Body of pancreas (tissue), 4 donors: ENCODE measurements around the gene MTR.

Source experiments
- POLR2A ChIP-seq, 3 donors: fragments of 450-650 bp; IDR thresholded peaks; one replicate each; pipeline ENCODE4 v1.6.1; 2016; ENCODE audit warnings: antibody characterized with exemption in 3 of 3, mild to moderate bottlenecking in 2 of 3
- TF ChIP-seq, protein P1 (sequence below), 7 experiments: fragments of 450-650 bp in 4 of 7; fragments of 200-600 bp in 3 of 7; sonication (generic) in 3 of 7; IDR thresholded peaks; one replicate each; pipeline ENCODE4 v1.5.1; 2016 to 2019; ENCODE audit warnings: antibody characterized with exemption in 7 of 7

DNA sequence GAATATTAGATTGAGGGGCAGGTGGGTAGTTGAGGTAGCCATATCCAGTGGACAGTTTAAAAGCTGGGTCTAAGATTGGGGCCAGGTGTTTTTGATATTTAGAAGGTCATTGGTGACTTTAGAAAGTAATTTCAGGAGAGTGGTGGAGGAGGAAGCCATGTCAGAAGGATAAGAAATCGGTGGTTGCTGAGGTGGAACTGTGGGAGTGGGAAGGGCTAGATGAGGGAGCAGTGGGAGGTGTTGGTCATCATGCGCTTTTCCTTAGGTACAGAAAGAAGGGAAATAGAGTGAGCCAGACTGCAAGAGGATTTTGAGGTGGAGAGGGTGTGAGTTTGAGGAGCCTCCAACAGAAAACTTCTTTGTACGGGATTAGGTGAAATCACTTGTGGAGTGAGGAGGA is 7.2 kb downstream of the MTR start:
- TF ChIP-seq, protein P1, sequence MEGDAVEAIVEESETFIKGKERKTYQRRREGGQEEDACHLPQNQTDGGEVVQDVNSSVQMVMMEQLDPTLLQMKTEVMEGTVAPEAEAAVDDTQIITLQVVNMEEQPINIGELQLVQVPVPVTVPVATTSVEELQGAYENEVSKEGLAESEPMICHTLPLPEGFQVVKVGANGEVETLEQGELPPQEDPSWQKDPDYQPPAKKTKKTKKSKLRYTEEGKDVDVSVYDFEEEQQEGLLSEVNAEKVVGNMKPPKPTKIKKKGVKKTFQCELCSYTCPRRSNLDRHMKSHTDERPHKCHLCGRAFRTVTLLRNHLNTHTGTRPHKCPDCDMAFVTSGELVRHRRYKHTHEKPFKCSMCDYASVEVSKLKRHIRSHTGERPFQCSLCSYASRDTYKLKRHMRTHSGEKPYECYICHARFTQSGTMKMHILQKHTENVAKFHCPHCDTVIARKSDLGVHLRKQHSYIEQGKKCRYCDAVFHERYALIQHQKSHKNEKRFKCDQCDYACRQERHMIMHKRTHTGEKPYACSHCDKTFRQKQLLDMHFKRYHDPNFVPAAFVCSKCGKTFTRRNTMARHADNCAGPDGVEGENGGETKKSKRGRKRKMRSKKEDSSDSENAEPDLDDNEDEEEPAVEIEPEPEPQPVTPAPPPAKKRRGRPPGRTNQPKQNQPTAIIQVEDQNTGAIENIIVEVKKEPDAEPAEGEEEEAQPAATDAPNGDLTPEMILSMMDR (IDR thresholded peaks at IDR 0.05) = no peak
- no peak for TF ChIP-seq POLR2A (IDR thresholded peaks at IDR 0.05)
